Uterus (tissue), 4 donors: Measurements from ENCODE around the gene LRRC2. TPM values are rescaled to one million over a fixed set of nuclear protein-coding genes. Genes with fewer than 3 reads are reported as not detected.

Source experiments
- DNase-seq, 2 donors: peaks; one replicate each; pipeline ENCODE4 v3.0.0-alpha.2; 2019 to 2020
- H3K27ac ChIP-seq, 2 donors: fragments of 200-600 bp; sonication (generic); 1 replicate in 1 of 2; 2 replicates in 1 of 2; pipeline ENCODE4 v1.5.1; 2016 to 2018
- H3K27me3 ChIP-seq, 2 donors: fragments of 200-600 bp; sonication (generic); one replicate each; pipeline ENCODE4 v1.5.1; 2018 to 2019; ENCODE audit warnings: control low read depth in 1 of 2
- H3K36me3 ChIP-seq, 2 donors: fragments of 200-600 bp; sonication (generic); one replicate each; pipeline ENCODE4 v1.5.1; 2019; ENCODE audit warnings: control low read depth in 1 of 2
- H3K4me1 ChIP-seq, 2 donors: fragments of 200-600 bp; sonication (generic); one replicate each; pipeline ENCODE4 v1.5.1; 2018 to 2019; ENCODE audit warnings: control low read depth in 1 of 2
- H3K4me3 ChIP-seq, 2 donors: fragments of 200-600 bp; sonication (generic); 1 replicate in 1 of 2; 2 replicates in 1 of 2; pipeline ENCODE4 v1.5.1; 2018 to 2019; ENCODE audit warnings: mild to moderate bottlenecking in 1 of 2
- H3K9me3 ChIP-seq, 2 donors: fragments of 200-600 bp; sonication (generic); one replicate each; pipeline ENCODE4 v1.5.1; 2019; ENCODE audit warnings: control low read depth in 1 of 2
- POLR2A ChIP-seq, 2 donors: fragments of 450-650 bp; IDR thresholded peaks; one replicate each; pipeline ENCODE4 v1.6.1; 2016; ENCODE audit warnings: antibody characterized with exemption in 2 of 2, mild to moderate bottlenecking in 1 of 2, moderate library complexity in 1 of 2
- intact Hi-C: fragments of 100-400 bp; cut with DNase I; formaldehyde crosslinking; loops from one replicate; pipeline ENCODE4 v1.15.1; 2023; ENCODE audit warnings: low total_unique reads
- total RNA-seq, 4 donors: library from RNA; depleted of rRNA in 3 of 4; stranded (reverse); fragments of >200 nt in 3 of 4; gene quantifications; one replicate each; pipeline versions ENCODE4 v1.1.0 to v1.2.4, GENCODE V29; 2014 to 2023
- TF ChIP-seq, protein P1 (sequence below), 4 experiments: fragments of 200-600 bp in 2 of 4; fragments of 450-650 bp in 2 of 4; sonication (generic) in 2 of 4; IDR thresholded peaks; one replicate each; pipeline ENCODE4 v1.5.1; 2016 to 2019; ENCODE audit warnings: antibody characterized with exemption in 4 of 4, mild to moderate bottlenecking in 2 of 4, moderate library complexity in 1 of 4
- donor health status: DM: yes; HTN: yes; CAD: no.

The LRRC2 gene
- total RNA-seq, 4 donors from 2014 or later, result 1.0 to 10.7 (median 5.9) TPM

DNA sequence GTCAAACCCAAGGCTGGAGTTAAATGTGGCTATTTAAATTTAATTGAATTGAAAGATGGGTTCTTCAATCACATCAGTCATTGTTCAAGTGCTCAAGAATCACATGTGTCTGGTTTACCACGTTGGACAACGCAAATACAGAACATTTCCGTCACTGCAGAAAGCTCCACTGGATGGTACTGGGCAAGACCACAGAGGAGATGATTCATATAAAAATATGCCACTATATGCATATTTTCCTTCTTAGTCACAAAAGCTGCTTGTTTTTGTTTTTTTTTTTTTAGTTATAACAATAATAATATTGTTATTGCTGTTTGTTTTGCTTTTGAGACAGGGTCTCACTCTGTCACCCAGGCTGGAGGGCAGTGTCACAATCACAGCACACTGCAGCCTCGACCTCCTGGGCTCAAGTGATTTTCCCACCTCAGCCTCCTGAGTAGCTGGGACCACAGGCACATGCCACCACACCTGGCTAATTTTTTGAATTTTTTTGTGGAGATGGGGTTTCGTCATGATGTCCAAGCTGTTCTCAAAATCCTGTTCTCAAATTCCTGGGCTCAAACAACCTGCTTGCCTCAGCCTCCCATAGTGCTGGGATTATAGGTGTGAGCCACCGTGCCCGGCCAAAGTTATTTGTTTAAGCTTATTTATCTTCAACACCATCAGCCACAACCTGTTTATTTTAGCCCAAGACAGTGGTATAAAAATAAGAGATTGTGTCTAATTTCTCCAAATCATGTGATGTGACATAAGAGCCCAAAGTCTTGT is 48.9 kb downstream of the LRRC2 start:
- no peak for DNase-seq
- Histone ChIP-seq H3K36me3 (no peaks in the 10 kb centered on the region), H3K4me3 (no peak overlapping the region), H3K27me3 (no peaks in the 10 kb centered on the region), H3K4me1 (no peaks in the 10 kb centered on the region), H3K27ac (no peak overlapping the region), H3K9me3 (no peaks in the 10 kb centered on the region)
- intact Hi-C loops, result no loop called here
- TF ChIP-seq POLR2A (IDR thresholded peaks at IDR 0.05), result no peak
- TF ChIP-seq, protein P1, sequence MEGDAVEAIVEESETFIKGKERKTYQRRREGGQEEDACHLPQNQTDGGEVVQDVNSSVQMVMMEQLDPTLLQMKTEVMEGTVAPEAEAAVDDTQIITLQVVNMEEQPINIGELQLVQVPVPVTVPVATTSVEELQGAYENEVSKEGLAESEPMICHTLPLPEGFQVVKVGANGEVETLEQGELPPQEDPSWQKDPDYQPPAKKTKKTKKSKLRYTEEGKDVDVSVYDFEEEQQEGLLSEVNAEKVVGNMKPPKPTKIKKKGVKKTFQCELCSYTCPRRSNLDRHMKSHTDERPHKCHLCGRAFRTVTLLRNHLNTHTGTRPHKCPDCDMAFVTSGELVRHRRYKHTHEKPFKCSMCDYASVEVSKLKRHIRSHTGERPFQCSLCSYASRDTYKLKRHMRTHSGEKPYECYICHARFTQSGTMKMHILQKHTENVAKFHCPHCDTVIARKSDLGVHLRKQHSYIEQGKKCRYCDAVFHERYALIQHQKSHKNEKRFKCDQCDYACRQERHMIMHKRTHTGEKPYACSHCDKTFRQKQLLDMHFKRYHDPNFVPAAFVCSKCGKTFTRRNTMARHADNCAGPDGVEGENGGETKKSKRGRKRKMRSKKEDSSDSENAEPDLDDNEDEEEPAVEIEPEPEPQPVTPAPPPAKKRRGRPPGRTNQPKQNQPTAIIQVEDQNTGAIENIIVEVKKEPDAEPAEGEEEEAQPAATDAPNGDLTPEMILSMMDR (IDR thresholded peaks at IDR 0.05), result no peak

DNA sequence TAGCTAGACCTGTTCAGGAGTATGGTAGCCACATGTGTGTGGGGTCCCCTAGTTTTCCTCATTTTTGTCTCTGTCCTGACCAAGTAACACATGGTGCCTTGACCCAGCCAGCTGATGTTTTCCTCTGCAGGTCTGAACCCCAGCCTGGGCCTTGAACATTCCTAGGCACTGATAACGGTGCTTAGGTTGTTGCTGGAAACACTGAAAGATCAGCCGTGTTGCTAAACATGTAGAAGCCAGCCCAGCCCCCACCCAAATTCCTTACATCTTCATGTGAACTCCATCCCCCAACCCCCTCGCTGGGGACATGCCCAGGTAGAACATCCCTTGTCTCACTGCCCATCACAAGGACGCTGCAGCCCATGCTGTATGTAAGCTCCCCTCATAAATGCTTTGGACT is 49.6 kb downstream of the LRRC2 start:
- Histone ChIP-seq H3K36me3 (no peaks in the 10 kb centered on the region), H3K9me3 (no peaks in the 10 kb centered on the region), H3K4me3 (no peak overlapping the region), H3K27me3 (no peaks in the 10 kb centered on the region), H3K27ac (no peak overlapping the region), H3K4me1 (no peaks in the 10 kb centered on the region)
- intact Hi-C loops, result no loop called here
- TF ChIP-seq POLR2A (IDR thresholded peaks at IDR 0.05), result no peak
- TF ChIP-seq, protein P1 (IDR thresholded peaks at IDR 0.05), result no peak
- DNase-seq, result no peak

DNA sequence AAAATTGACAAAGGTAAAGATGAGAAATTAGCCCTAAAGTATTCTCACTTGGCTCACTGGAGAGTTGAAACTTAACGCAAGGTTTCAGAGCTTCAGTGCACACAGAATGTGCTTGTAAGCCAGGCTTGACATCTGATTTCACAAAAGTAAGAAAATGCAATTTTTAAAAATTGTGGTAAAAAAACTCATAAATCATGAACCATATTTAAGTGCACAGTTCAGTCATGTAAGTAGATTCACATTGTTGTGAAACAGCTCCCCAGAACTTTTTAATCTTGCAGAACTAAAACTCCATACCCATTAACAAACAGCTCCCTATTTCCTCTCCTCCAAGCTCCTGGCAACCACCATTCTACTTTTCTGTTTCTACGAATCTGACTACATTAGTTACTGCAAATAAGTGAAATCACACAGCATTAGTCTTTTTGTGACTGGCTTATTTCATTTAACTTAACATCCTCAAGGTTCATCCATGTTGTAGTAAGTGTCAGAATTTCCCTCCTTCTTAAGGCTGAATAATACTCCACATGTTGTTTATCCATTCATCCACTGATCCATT is 53.8 kb downstream of the LRRC2 start:
- Histone ChIP-seq H3K4me1 (no peaks in the 10 kb centered on the region), H3K27ac (no peak overlapping the region), H3K27me3 (no peaks in the 10 kb centered on the region), H3K9me3 (no peaks in the 10 kb centered on the region), H3K4me3 (no peak overlapping the region), H3K36me3 (no peaks in the 10 kb centered on the region)
- TF ChIP-seq POLR2A (IDR thresholded peaks at IDR 0.05), result no peak
- TF ChIP-seq, protein P1 (IDR thresholded peaks at IDR 0.05), result no peak
- intact Hi-C loops, result no loop called here
- DNase-seq, result no peak

DNA sequence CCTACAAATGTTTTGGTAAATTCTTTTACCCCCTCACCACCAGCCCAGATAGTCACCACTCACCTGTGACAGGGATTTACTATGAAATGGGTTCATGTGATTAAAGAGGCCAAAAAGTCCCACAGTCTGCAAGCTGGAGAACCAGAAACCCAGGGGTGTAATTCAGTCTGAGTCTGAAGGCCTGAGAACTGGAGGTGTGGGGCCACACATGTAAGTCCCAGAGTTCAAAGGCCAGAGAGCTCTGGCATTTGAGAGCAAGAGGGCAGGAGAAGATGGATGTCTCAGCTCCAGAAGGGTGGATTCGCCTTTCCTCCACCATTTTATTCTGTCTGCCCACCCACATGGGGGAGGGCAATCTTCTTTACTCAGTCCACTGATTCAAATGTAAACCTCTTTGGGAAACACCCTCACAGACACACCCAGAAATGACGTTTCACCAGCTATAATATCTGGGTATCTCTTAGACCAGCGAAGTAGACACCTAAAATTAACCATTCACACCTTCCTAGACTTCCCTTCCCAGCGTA is 56.4 kb downstream of the LRRC2 start:
- H3K27me3 ChIP-seq, result no peaks in the 10 kb centered on the region
- intact Hi-C loops, result no loop called here
- no peaks in the 10 kb centered on the region for H3K9me3 ChIP-seq
- TF ChIP-seq POLR2A (IDR thresholded peaks at IDR 0.05), result no peak
- TF ChIP-seq, protein P1 (IDR thresholded peaks at IDR 0.05), result no peak
- no peaks in the 10 kb centered on the region for H3K4me1 ChIP-seq
- H3K27ac ChIP-seq, result no peak overlapping the region
- H3K36me3 ChIP-seq, result no peaks in the 10 kb centered on the region
- H3K4me3 ChIP-seq, result no peak overlapping the region
- no peak for DNase-seq

DNA sequence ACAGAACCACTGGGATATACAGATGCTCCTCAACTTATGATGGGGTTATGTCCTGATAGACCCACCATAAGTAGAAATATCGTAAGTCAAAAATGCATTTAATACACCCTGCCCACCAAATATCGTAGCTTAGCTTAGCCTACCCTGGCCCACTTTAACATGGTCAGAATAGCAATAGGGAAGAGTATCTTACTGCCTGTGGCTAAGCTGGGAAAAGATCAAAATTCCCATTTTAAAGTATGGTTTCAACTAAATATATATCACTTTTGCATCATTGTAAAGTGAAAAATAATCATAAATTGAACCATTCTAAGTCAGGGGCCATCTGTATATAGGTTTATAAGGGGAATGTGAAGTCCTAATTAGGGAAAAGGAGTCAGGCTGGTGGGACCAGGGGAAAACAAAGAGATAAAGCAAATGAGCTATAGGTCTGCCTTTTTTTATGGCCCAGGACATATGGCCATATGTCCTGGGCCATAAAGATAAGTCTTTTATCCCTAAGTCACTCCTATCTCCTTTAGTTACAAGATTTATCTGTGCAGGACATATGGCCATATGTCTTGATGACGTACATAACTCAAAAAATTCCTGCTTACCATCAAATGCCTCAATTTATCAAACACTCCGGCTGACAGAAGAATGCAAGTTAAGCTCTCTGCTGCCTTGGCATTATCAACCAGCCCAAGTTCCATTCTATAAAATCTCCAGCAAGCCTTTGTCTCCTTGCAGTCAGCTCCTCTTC is 57.1 kb downstream of the LRRC2 start:
- H3K4me1 ChIP-seq, result no peaks in the 10 kb centered on the region
- no peak for TF ChIP-seq POLR2A (IDR thresholded peaks at IDR 0.05)
- TF ChIP-seq, protein P1 (IDR thresholded peaks at IDR 0.05), result no peak
- intact Hi-C loops, result no loop called here
- no peak overlapping the region for H3K27ac ChIP-seq
- no peaks in the 10 kb centered on the region for H3K9me3 ChIP-seq
- H3K36me3 ChIP-seq, result no peaks in the 10 kb centered on the region
- no peak overlapping the region for H3K4me3 ChIP-seq
- DNase-seq, result no peak
- H3K27me3 ChIP-seq, result no peaks in the 10 kb centered on the region
